ENCODE measurements around the gene CLCA4.
"Not testable (repeated sequence)": the region's sequence is repeated elsewhere in the genome, so short reads cannot be mapped to it uniquely, and the experiment has no call there.

CLCA4 gene

GRCh38 chr1:86546787-86547221 is at the start of gene CLCA4:
Gene CLCA4 (plus strand): TSS chr1:86547078. CDS start chr1:86547120, 42 bp downstream.
- no peak for DNase-seq

GRCh38 chr1:86498281-86498680 is 48.6 kb upstream of the CLCA4 start:
- DNase-seq = no peak

GRCh38 chr1:86499987-86500593 is 46.8 kb upstream of the CLCA4 start:
- DNase-seq = peak; percentile 39

- no peak for DNase-seq
These were observed 46.2 kb upstream of the CLCA4 start for GRCh38 chr1:86500714-86501113.

- not testable (repeated sequence) for DNase-seq
These were observed 44.7 kb upstream of the CLCA4 start for GRCh38 chr1:86502125-86502646.

GRCh38 chr1:86502721-86503405 is 44.0 kb upstream of the CLCA4 start:
- no peak for DNase-seq

- no peak for DNase-seq
These were observed 43.3 kb upstream of the CLCA4 start for GRCh38 chr1:86503406-86504136.

GRCh38 chr1:86504137-86504479 is 42.8 kb upstream of the CLCA4 start:
- DNase-seq = no peak

GRCh38 chr1:86504895-86505563 is 41.8 kb upstream of the CLCA4 start:
- DNase-seq = no peak

- DNase-seq = no peak
These were observed 41.3 kb upstream of the CLCA4 start for GRCh38 chr1:86505564-86505902.

- no peak for DNase-seq
These were observed 38.8 kb upstream of the CLCA4 start for GRCh38 chr1:86507935-86508582.

- no peak for DNase-seq
These were observed 38.3 kb upstream of the CLCA4 start for GRCh38 chr1:86508583-86508969.

- no peak for DNase-seq
These were observed 31.3 kb upstream of the CLCA4 start for GRCh38 chr1:86515597-86515996.

GRCh38 chr1:86516335-86516734 is 30.5 kb upstream of the CLCA4 start:
- DNase-seq = no peak

GRCh38 chr1:86517336-86517735 is 29.5 kb upstream of the CLCA4 start:
- DNase-seq = no peak

GRCh38 chr1:86520789-86521521 is 25.9 kb upstream of the CLCA4 start:
- no peak for DNase-seq

- no peak for DNase-seq
These were observed 25.4 kb upstream of the CLCA4 start for GRCh38 chr1:86521522-86521891.

GRCh38 chr1:86522240-86522639 is 24.6 kb upstream of the CLCA4 start:
- DNase-seq = no peak

- no peak for DNase-seq
These were observed 23.1 kb upstream of the CLCA4 start for GRCh38 chr1:86523670-86524354.

- no peak for DNase-seq
These were observed 19.6 kb upstream of the CLCA4 start for GRCh38 chr1:86527306-86527705.

GRCh38 chr1:86530211-86530845 is 16.6 kb upstream of the CLCA4 start:
- DNase-seq = no peak

All from NCI-H446 treated with DMSO at 0.1 percent for 48 hours (cell line).